ENCODE measurements around the gene MYRIP. TPM values are rescaled to one million over a fixed set of nuclear protein-coding genes. Genes with fewer than 3 reads are reported as not detected.

Gene MYRIP
- total RNA-seq, 1 donor from 2014 or later = 5.9 TPM

- ATAC-seq (peak; percentile 3), DNase-seq (peak; percentile 62)
- peaks cover 34% of the 10 kb centered on the region for H3K27me3 ChIP-seq
- H3K36me3 ChIP-seq = no peaks in the 10 kb centered on the region
- H3K27ac ChIP-seq = no peak overlapping the region
- peak overlapping the region; percentile 47 for H3K4me3 ChIP-seq
- intact Hi-C loops (cut with DNase I) = no loop called here
- no peaks in the 10 kb centered on the region for H3K9me3 ChIP-seq
- no peak for TF ChIP-seq CTCF (IDR thresholded peaks at IDR 0.05)
- H3K4me1 ChIP-seq = peaks cover 8% of the 10 kb centered on the region
Observed at GRCh38 chr3:39808467-39809180, 785 bp upstream of the MYRIP start.

GRCh38 chr3:39809995-39810595 is 686 bp downstream of the MYRIP start:
- TF ChIP-seq CTCF (IDR thresholded peaks at IDR 0.05) = no peak
- intact Hi-C loops (cut with DNase I) = no loop called here
- H3K4me3 ChIP-seq = peak overlapping the region; percentile 57
- no peak overlapping the region for H3K27ac ChIP-seq
- H3K36me3 ChIP-seq = no peaks in the 10 kb centered on the region
- peak; percentile 59 for DNase-seq
- peak; percentile 3 for ATAC-seq
- H3K9me3 ChIP-seq = no peaks in the 10 kb centered on the region
- H3K4me1 ChIP-seq = peaks cover 8% of the 10 kb centered on the region
- peaks cover 34% of the 10 kb centered on the region for H3K27me3 ChIP-seq

GRCh38 chr3:39810647-39811161 is 1.3 kb downstream of the MYRIP start:
- DNase-seq (no peak), ATAC-seq (no peak)
- no peak overlapping the region for H3K27ac ChIP-seq
- H3K27me3 ChIP-seq = peaks cover 34% of the 10 kb centered on the region
- no peak for TF ChIP-seq CTCF (IDR thresholded peaks at IDR 0.05)
- intact Hi-C loops (cut with DNase I) = no loop called here
- peaks cover 8% of the 10 kb centered on the region for H3K4me1 ChIP-seq
- no peaks in the 10 kb centered on the region for H3K9me3 ChIP-seq
- H3K4me3 ChIP-seq = peak overlapping the region; percentile 57
- no peaks in the 10 kb centered on the region for H3K36me3 ChIP-seq

- Histone ChIP-seq H3K4me1 (peaks cover 8% of the 10 kb centered on the region), H3K36me3 (no peaks in the 10 kb centered on the region), H3K9me3 (no peaks in the 10 kb centered on the region), H3K4me3 (no peak overlapping the region), H3K27me3 (peaks cover 34% of the 10 kb centered on the region), H3K27ac (no peak overlapping the region)
- DNase-seq = no peak
- no peak for ATAC-seq
- intact Hi-C loops (cut with DNase I) = no loop called here
- no peak for TF ChIP-seq CTCF (IDR thresholded peaks at IDR 0.05)
Observed at GRCh38 chr3:39811561-39811960, 2.2 kb downstream of the MYRIP start.

- DNase-seq (no peak), ATAC-seq (no peak)
- intact Hi-C loops (cut with DNase I) = no loop called here
- peak; percentile 34 for TF ChIP-seq CTCF (IDR thresholded peaks at IDR 0.05)
- Histone ChIP-seq H3K4me3 (no peak overlapping the region), H3K27ac (no peak overlapping the region), H3K4me1 (peaks cover 8% of the 10 kb centered on the region), H3K36me3 (no peaks in the 10 kb centered on the region), H3K9me3 (no peaks in the 10 kb centered on the region), H3K27me3 (peaks cover 31% of the 10 kb centered on the region)
Observed at GRCh38 chr3:39812537-39812936, 3.1 kb downstream of the MYRIP start.

Measured in upper lobe of right lung (tissue), 1 donor.